Panc1 (cell line): ENCODE measurements around the gene SPIRE1. TPM values are rescaled to one million over a fixed set of nuclear protein-coding genes. Genes with fewer than 3 reads are reported as not detected.

ENCODE experiments used
- ATAC-seq: fragments of 200-7000 bp; cut with Tn5 transposase; 2 replicates; pipeline ENCODE4 v1.9.1; 2020; ENCODE audit warnings: mild to moderate bottlenecking, moderate library complexity
- BruUV-seq: library from RNA; stranded (reverse); fragments of 400-500 nt; replicated peaks from 2 replicates; lab custom pipeline; 2021; lab: Mats Ljungman, UMichigan
- CTCF ChIA-PET: fragments of 300-600 bp; sonication (Branson Sonifier 250); formaldehyde crosslinking; loops from one replicate; lab custom pipeline; 2022; ENCODE audit warnings: antibody characterized with exemption; lab: Charles Lee
- POLR2A ChIA-PET: fragments of 300-600 bp; sonication (Branson Sonifier 250); formaldehyde crosslinking; loops from one replicate; lab custom pipeline; 2022; ENCODE audit warnings: antibody characterized with exemption; lab: Charles Lee
- DNase-seq: peaks from one replicate; pipeline ENCODE4 v3.0.0-alpha.2; 2010; ENCODE audit warnings: low read depth, low spot score
- H3K27ac ChIP-seq: 2 replicates; pipeline ENCODE4 v1.5.1; 2011; ENCODE audit warnings: mild to moderate bottlenecking, low read length, inconsistent platforms
- H3K27me3 ChIP-seq: fragments of 200-500 bp; sonication (Bioruptor generic); 2 replicates; pipeline ENCODE4 v1.6.0; 2014; ENCODE audit warnings: low read length, inconsistent platforms; ENCODE audit not compliant: control insufficient read depth, insufficient read depth
- H3K36me3 ChIP-seq: fragments of 200-500 bp; sonication (Bioruptor generic); 2 replicates; pipeline ENCODE4 v1.5.1; 2014; ENCODE audit warnings: inconsistent platforms, mild to moderate bottlenecking, low read length, moderate library complexity; ENCODE audit not compliant: control insufficient read depth, insufficient read depth
- H3K4me1 ChIP-seq: 2 replicates; pipeline ENCODE4 v1.5.1; 2011; ENCODE audit warnings: inconsistent platforms, mild to moderate bottlenecking, low read length, moderate library complexity; ENCODE audit not compliant: control insufficient read depth, insufficient read depth
- H3K4me3 ChIP-seq, 2 experiments: 2 replicates each; pipeline ENCODE4 v1.5.1; 2011 to 2012; ENCODE audit warnings: low read depth in 2 of 2, low read length in 2 of 2, mild to moderate bottlenecking in 2 of 2, inconsistent platforms in 1 of 2, moderate library complexity in 1 of 2
- H3K9me3 ChIP-seq: fragments of 200-500 bp; sonication (Bioruptor generic); 2 replicates; pipeline ENCODE4 v1.5.1; 2014; ENCODE audit warnings: low read depth, mild to moderate bottlenecking, inconsistent platforms, low read length, moderate library complexity; ENCODE audit not compliant: control insufficient read depth, insufficient read depth
- CTCF ChIP-seq: fragments of 450-650 bp; IDR thresholded peaks from 2 replicates; pipeline ENCODE4 v1.5.1; 2017; ENCODE audit warnings: mild to moderate bottlenecking
- POLR2AphosphoS5 ChIP-seq: IDR thresholded peaks from 2 replicates; pipeline ENCODE4 v1.6.1; 2012; ENCODE audit warnings: mild to moderate bottlenecking, low read depth, low read length, moderate library complexity
- REST ChIP-seq, 2 experiments: IDR thresholded peaks; 2 replicates each; pipeline ENCODE4 v1.6.1; 2011 to 2012; ENCODE audit warnings: low read depth in 2 of 2, control low read depth in 1 of 2, low read length in 1 of 2, mild to moderate bottlenecking in 1 of 2, moderate library complexity in 1 of 2; ENCODE audit not compliant: insufficient read depth in 1 of 2
- SIN3A ChIP-seq: IDR thresholded peaks from 2 replicates; pipeline ENCODE4 v1.6.1; 2012; ENCODE audit warnings: low read depth, mild to moderate bottlenecking, low read length, moderate library complexity, borderline replicate concordance; ENCODE audit not compliant: insufficient read depth
- TCF7L2 ChIP-seq: IDR thresholded peaks from 2 replicates; pipeline ENCODE4 v1.6.1; 2011; ENCODE audit warnings: mild to moderate bottlenecking, low read depth, low read length, inconsistent platforms
- in situ Hi-C: cut with HindIII; loops from 2 replicates; pipeline ENCODE4 v1.10.0; 2016; ENCODE audit warnings: low sequenced_read_pairs, low pct_unique_long_range_greater_than_20kb
- intact Hi-C: fragments of 100-400 bp; cut with micrococcal nuclease; formaldehyde crosslinking; loops from one replicate; pipeline ENCODE4 v1.10.0; 2022; ENCODE audit not compliant: unreplicated experiment
- total RNA-seq: library from RNA; stranded (reverse); gene quantifications from one replicate; pipeline ENCODE4 v1.2.1, GENCODE V29; 2021; ENCODE audit not compliant: unreplicated experiment

SPIRE1 gene
- total RNA-seq, 1 experiment from 2014 or later: 45.5 TPM

DNA sequence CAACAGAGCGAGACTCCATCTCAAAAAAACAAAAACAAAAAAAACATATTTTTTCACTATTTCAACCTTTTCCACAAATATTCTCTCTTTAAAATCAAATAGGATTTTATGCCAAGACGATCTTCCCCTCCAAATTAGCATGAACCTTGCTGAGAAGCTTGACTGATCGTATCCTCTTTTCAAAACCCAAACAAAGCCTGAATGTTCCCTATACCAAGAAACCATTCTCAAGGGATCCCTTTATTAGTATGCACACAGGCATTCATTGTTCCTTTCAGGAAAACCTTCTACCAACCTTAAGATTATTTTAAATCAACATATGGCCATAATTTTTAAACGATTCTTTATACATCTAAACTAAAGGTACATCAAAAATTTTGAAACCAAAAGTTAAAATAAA lies 6.3 kb downstream of the SPIRE1 start:
- BruUV-seq: no TSS peak
- H3K4me1 ChIP-seq: peaks cover 16% of the 10 kb centered on the region
- no peaks in the 10 kb centered on the region; the same call in 1 of the 2 replicates for H3K36me3 ChIP-seq
- DNase-seq (no peak), ATAC-seq (no peak)
- ChIA-PET POLR2A (no interaction called here), CTCF (no interaction called here)
- H3K27me3 ChIP-seq: no peaks in the 10 kb centered on the region
- H3K4me3 ChIP-seq: no peak overlapping the region
- in situ Hi-C loops: no loop called here
- intact Hi-C loops: loop anchor here (10.0 kb wide), 1 partner anchor 97 kb away; no protein-coding TSS in a partner anchor
- H3K27ac ChIP-seq: no peak overlapping the region
- H3K9me3 ChIP-seq: no peaks in the 10 kb centered on the region
- TF ChIP-seq CTCF (no peak), SIN3A (no peak), POLR2AphosphoS5 (no peak)

- Histone ChIP-seq H3K4me1 (peaks cover 21% of the 10 kb centered on the region), H3K4me3 (no peak overlapping the region), H3K9me3 (no peaks in the 10 kb centered on the region), H3K27ac (no peak overlapping the region), H3K36me3 (no peaks in the 10 kb centered on the region), H3K27me3 (no peaks in the 10 kb centered on the region)
- intact Hi-C loops (no loop called here), in situ Hi-C loops (no loop called here)
- no peak for TF ChIP-seq SIN3A
- DNase-seq (no peak), ATAC-seq (no peak)
- CTCF ChIA-PET: interaction anchor here (0.5 kb wide), 1 partner anchor 367 kb away, joined by 5 read pairs; no protein-coding TSS in a partner anchor
- POLR2A ChIA-PET: no interaction called here
- no TSS peak for BruUV-seq
These were observed 10.1 kb downstream of the SPIRE1 start for GRCh38 chr18:12647773-12648172.

DNA sequence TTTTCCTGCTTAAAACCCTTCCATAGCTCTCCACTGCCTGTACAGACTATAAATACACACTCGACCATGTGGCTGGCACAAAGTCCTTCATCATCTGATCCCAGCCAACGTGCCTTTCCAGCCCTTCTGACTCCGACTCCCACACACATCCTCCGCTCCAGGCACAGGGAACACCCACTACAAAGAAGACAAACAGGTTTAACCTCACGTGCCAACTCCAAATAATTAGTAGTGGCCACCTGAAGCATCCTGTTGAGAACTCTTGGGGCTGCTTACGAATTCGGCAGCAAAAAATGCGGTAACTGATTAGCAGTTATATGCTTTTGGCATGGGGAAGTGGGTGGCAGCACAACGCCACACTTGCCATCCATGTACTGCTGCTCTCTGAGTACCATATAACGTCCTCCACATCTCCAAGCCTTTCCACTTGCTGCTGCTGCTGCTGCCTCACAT lies 12.1 kb downstream of the SPIRE1 start:
- in situ Hi-C loops (no loop called here), intact Hi-C loops (no loop called here)
- Histone ChIP-seq H3K4me1 (peaks cover 13% of the 10 kb centered on the region), H3K9me3 (no peaks in the 10 kb centered on the region), H3K27ac (peak overlapping the region; percentile 52; the same call in 1 of the 2 replicates), H3K27me3 (no peaks in the 10 kb centered on the region), H3K36me3 (no peaks in the 10 kb centered on the region), H3K4me3 (no peak overlapping the region)
- DNase-seq (no peak), ATAC-seq (peak; percentile 42)
- ChIA-PET POLR2A (no interaction called here), CTCF (no interaction called here)
- TF ChIP-seq TCF7L2 (no peak), CTCF (no peak), POLR2AphosphoS5 (no peak), SIN3A (no peak), REST (IDR thresholded peaks at IDR 0.05; ENCODE audit: insufficient read depth in 1 of 2, low read depth in 2 of 2, low read length in 1 of 2) (no peak)
- no TSS peak for BruUV-seq
